ENCODE results near the gene SCUBE1. TPM values are rescaled to one million over a fixed set of nuclear protein-coding genes. Genes with fewer than 3 reads are reported as not detected.
A peak's percentile ranks its signal among the peaks of the same experiment; 100 is the strongest.

The SCUBE1 gene
- total RNA-seq, 4 donors from 2014 or later: 0.78 to 3.5 (median 0.95) TPM

DNA sequence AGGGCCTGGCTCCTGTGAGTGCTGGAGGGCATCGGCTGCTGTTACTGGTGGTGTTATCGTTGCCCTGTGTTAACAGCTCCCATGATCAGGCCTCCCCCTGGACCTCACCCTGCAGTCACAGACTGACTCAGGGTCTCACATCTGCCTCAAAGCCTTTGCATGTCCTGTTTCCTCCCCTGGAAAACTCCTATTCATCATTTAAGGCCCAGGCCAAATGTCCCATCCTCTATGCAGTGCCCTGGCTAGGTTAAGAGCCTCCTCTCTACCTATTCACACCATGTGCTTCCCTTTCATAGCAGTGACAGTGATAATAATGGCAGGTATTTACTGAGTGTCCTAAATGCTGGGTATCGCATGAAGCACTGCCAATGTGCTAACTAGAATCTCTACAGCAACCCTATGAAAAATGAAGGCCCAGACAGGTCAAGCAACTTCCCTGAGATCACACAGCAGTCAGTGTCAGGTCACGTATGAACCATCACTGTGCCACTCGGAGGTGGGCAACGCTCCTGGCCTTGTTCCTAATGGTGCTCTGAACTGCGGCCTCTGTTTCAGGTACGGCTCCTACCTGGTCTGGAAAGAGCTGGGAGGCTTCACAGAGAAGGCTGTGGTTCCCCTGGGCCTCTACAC lies 182.6 kb downstream of the SCUBE1 start:
- TF ChIP-seq, protein P1, sequence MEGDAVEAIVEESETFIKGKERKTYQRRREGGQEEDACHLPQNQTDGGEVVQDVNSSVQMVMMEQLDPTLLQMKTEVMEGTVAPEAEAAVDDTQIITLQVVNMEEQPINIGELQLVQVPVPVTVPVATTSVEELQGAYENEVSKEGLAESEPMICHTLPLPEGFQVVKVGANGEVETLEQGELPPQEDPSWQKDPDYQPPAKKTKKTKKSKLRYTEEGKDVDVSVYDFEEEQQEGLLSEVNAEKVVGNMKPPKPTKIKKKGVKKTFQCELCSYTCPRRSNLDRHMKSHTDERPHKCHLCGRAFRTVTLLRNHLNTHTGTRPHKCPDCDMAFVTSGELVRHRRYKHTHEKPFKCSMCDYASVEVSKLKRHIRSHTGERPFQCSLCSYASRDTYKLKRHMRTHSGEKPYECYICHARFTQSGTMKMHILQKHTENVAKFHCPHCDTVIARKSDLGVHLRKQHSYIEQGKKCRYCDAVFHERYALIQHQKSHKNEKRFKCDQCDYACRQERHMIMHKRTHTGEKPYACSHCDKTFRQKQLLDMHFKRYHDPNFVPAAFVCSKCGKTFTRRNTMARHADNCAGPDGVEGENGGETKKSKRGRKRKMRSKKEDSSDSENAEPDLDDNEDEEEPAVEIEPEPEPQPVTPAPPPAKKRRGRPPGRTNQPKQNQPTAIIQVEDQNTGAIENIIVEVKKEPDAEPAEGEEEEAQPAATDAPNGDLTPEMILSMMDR (IDR thresholded peaks at IDR 0.05): no peak
- TF ChIP-seq POLR2A (IDR thresholded peaks at IDR 0.05): no peak
- Histone ChIP-seq H3K36me3 (no peaks in the 10 kb centered on the region), H3K4me1 (peaks cover 14 to 27% of the 10 kb centered on the region in 2 donors), H3K27ac (no peak overlapping the region), H3K4me3 (replicated peaks in 1 of 3) (no peak overlapping the region), H3K9me3 (no peaks in the 10 kb centered on the region), H3K27me3 (no peaks in the 10 kb centered on the region)
- 96 to 97% methylated on average over 8 of the region's 8 CpGs for WGBS, 2 donors
- intact Hi-C loops (cut with DNase I): no loop called here
- no peak for DNase-seq

DNA sequence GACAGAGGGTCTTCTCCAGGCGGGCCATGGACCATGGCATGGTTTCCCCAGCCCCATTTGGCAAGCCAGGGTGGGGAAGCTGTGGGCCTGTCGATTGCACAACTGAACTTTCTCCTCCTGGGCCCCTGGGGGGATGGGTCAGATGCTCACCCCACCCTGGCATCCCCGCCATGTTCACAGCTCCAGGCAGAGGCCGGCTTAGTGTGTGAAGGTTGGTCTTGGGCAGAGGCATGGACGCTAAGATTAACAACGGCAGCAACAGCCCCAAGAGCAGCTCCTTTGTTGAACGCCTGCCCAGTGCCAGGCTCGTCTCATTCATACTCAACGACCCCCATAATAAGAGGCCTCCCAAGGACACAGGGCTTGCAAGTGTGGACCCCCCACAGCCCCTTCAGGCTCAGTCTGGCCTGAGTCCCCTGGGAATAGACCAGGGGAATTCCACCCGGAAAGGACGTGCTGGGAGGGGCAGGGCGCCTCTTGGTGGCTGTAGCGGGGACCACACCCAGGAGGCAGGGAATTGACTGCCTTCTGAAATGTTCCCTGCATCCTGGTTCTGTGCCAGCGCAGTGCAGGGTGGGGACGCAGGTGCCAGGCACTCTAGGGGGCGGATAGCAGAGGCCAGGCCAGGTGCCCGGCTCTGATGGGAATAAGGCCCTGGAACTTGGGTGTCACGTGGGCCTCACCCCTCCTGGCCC lies 183.5 kb downstream of the SCUBE1 start:
- Histone ChIP-seq H3K27me3 (no peaks in the 10 kb centered on the region), H3K9me3 (no peaks in the 10 kb centered on the region), H3K4me3 (replicated peaks in 1 of 3) (no peak overlapping the region), H3K4me1 (peaks cover 8 to 18% of the 10 kb centered on the region in 2 donors), H3K27ac (no peak overlapping the region), H3K36me3 (no peaks in the 10 kb centered on the region)
- DNase-seq: peak; percentile 20 to 23
- intact Hi-C loops (cut with DNase I): no loop called here
- WGBS, 2 donors: 65 to 84% methylated on average over 7 to 15 of the region's 18 CpGs
- no peak for TF ChIP-seq POLR2A (IDR thresholded peaks at IDR 0.05)
- TF ChIP-seq, protein P1 (IDR thresholded peaks at IDR 0.05): no peak

DNA sequence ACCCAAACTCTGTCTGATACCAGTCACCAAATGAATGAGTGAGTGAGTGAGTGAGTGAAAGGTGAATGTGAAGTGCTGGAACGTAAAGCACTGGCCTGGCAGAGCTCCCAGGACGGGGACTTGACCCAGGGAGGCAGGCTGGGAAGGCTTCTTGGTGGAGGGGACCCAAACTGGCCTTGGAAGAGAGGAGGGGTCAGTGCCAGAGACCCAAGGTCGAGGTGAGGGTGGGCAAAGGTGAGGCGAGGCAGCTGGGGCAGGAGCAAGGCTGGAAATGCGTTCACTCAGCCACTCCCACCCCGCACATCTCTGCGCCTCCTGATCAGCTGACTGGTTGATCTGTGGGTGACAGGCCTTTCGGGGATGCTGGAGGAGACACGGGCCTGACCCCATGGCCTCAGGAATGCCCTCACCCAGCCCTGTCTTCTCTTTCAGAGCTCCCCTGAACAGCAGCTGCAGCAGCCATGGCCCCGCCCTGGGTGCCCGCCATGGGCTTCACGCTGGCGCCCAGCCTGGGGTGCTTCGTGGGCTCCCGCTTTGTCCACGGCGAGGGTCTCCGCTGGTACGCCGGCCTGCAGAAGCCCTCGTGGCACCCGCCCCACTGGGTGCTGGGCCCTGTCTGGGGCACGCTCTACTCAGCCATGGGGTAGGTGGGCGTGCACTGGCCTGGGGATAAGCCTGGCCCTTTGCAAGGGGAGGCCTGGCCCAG lies 184.2 kb downstream of the SCUBE1 start:
- peaks cover 3 to 11% of the 10 kb centered on the region in 2 donors for H3K4me1 ChIP-seq
- no peak overlapping the region for H3K27ac ChIP-seq
- H3K27me3 ChIP-seq: no peaks in the 10 kb centered on the region
- H3K4me3 ChIP-seq (replicated peaks in 1 of 3): no peak overlapping the region
- no peaks in the 10 kb centered on the region for H3K36me3 ChIP-seq
- WGBS, 2 donors: 85 to 88% methylated on average over 17 to 23 of the region's 24 CpGs
- no peak for TF ChIP-seq POLR2A (IDR thresholded peaks at IDR 0.05)
- TF ChIP-seq, protein P1 (IDR thresholded peaks at IDR 0.05): no peak
- intact Hi-C loops (cut with DNase I): no loop called here
- no peak for DNase-seq
- H3K9me3 ChIP-seq: no peaks in the 10 kb centered on the region

DNA sequence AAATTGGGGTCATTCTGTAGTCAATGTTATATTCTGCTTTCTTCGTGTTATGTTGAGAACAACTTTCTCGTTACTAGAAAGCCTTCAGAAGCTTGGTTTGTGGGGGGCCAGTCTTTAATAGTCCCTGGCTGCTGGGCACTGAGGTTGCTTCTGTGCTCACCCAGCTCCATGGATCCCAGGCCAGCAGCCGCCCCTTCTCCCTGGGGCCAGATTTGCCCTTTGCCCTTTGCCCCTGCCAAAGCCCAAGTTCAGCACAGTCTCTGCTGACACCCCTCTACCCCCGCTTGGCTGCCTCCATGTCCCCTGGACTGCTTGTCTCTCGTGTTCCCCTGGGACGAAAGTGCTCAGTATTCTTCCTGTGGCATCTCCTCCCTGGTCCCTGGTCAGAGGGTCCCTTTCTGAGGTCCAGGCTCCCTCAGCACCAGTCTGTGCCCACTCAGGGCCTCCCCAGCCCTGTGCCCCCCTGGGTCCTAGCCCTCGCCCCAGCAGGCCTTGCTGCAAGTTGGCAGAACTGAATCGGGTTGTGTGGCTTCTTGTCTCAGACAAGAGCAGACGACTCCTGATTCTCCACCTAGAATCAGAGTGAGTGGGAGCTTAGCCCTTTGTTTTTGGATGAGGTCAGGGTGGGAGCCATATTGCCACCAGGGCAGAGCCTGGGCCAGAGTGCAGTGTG lies 185.2 kb downstream of the SCUBE1 start:
- Histone ChIP-seq H3K27me3 (no peaks in the 10 kb centered on the region), H3K36me3 (no peaks in the 10 kb centered on the region), H3K27ac (no peak overlapping the region), H3K4me3 (replicated peaks in 1 of 3) (no peak overlapping the region), H3K4me1 (peaks cover 0 to 2% of the 10 kb centered on the region in 2 donors), H3K9me3 (no peaks in the 10 kb centered on the region)
- WGBS, 2 donors: 90 to 92% methylated on average over 9 of the region's 9 CpGs
- intact Hi-C loops (cut with DNase I): no loop called here
- no peak for DNase-seq
- TF ChIP-seq, protein P1 (IDR thresholded peaks at IDR 0.05): no peak
- TF ChIP-seq POLR2A (IDR thresholded peaks at IDR 0.05): no peak

Measured in thyroid gland (tissue), 4 donors.